ENCODE results near the gene ZNF91.
"Not testable (repeated sequence)": the region's sequence is repeated elsewhere in the genome, so short reads cannot be mapped to it uniquely, and the experiment has no call there.

ZNF91 gene

GRCh38 chr19:23395722-23396117 is 449 bp upstream of the ZNF91 start:
- H3K27me3 ChIP-seq (replicated peaks; ENCODE audit: control insufficient read depth, insufficient read depth, low read length); H3K36me3 ChIP-seq (ENCODE audit: control insufficient read depth, insufficient read depth, low read length, severe bottlenecking); H3K9me3 ChIP-seq (ENCODE audit: control insufficient read depth, low read length); H3K9ac ChIP-seq (ENCODE audit: low read length); DNase-seq (ENCODE audit: low read depth): not testable (repeated sequence)
- Histone ChIP-seq H3K4me3 (ENCODE audit: low read length) (peak overlapping the region; percentile 99), H3K4me1 (ENCODE audit: control insufficient read depth, insufficient read depth, low read length) (peaks cover 18% of the 10 kb centered on the region)

GRCh38 chr19:23394511-23394910 is 760 bp downstream of the ZNF91 start:
- H3K4me3 ChIP-seq (ENCODE audit: low read length) = peak overlapping the region; percentile 99
- peaks cover 18% of the 10 kb centered on the region for H3K4me1 ChIP-seq (ENCODE audit: control insufficient read depth, insufficient read depth, low read length)
- no peaks in the 10 kb centered on the region for H3K9me3 ChIP-seq (ENCODE audit: control insufficient read depth, low read length)
- peaks cover 13% of the 10 kb centered on the region for H3K36me3 ChIP-seq (ENCODE audit: control insufficient read depth, insufficient read depth, low read length, severe bottlenecking)
- peak overlapping the region; percentile 100 for H3K9ac ChIP-seq (ENCODE audit: low read length)
- H3K27me3 ChIP-seq (replicated peaks; ENCODE audit: control insufficient read depth, insufficient read depth, low read length) = no peaks in the 10 kb centered on the region
- DNase-seq (ENCODE audit: low read depth) = peak; percentile 41

GRCh38 chr19:23393121-23393520 is 2.1 kb downstream of the ZNF91 start:
- H3K9me3 ChIP-seq (ENCODE audit: control insufficient read depth, low read length) = no peaks in the 10 kb centered on the region
- peaks cover 25% of the 10 kb centered on the region for H3K36me3 ChIP-seq (ENCODE audit: control insufficient read depth, insufficient read depth, low read length, severe bottlenecking)
- peak overlapping the region; percentile 99 for H3K4me3 ChIP-seq (ENCODE audit: low read length)
- DNase-seq (ENCODE audit: low read depth) = peak; percentile 30
- H3K4me1 ChIP-seq (ENCODE audit: control insufficient read depth, insufficient read depth, low read length) = peaks cover 18% of the 10 kb centered on the region
- H3K27me3 ChIP-seq (replicated peaks; ENCODE audit: control insufficient read depth, insufficient read depth, low read length) = no peaks in the 10 kb centered on the region
- H3K9ac ChIP-seq (ENCODE audit: low read length) = peak overlapping the region; percentile 47

GRCh38 chr19:23391236-23391635 is 4.0 kb downstream of the ZNF91 start:
- H3K27me3 ChIP-seq (replicated peaks; ENCODE audit: control insufficient read depth, insufficient read depth, low read length) = no peaks in the 10 kb centered on the region
- peaks cover 9% of the 10 kb centered on the region for H3K9me3 ChIP-seq (ENCODE audit: control insufficient read depth, low read length)
- H3K9ac ChIP-seq (ENCODE audit: low read length) = no peak overlapping the region
- peak overlapping the region; percentile 22 for H3K4me3 ChIP-seq (ENCODE audit: low read length)
- H3K4me1 ChIP-seq (ENCODE audit: control insufficient read depth, insufficient read depth, low read length) = peaks cover 18% of the 10 kb centered on the region
- H3K36me3 ChIP-seq (ENCODE audit: control insufficient read depth, insufficient read depth, low read length, severe bottlenecking) = peaks cover 39% of the 10 kb centered on the region
- DNase-seq (ENCODE audit: low read depth) = no peak

- Histone ChIP-seq H3K36me3 (ENCODE audit: control insufficient read depth, insufficient read depth, low read length, severe bottlenecking) (peaks cover 87% of the 10 kb centered on the region), H3K9me3 (ENCODE audit: control insufficient read depth, low read length) (peaks cover 67% of the 10 kb centered on the region), H3K4me1 (ENCODE audit: control insufficient read depth, insufficient read depth, low read length) (no peaks in the 10 kb centered on the region), H3K9ac (ENCODE audit: low read length) (no peak overlapping the region), H3K4me3 (ENCODE audit: low read length) (no peak overlapping the region), H3K27me3 (replicated peaks; ENCODE audit: control insufficient read depth, insufficient read depth, low read length) (no peaks in the 10 kb centered on the region)
- no peak for DNase-seq (ENCODE audit: low read depth)
Measured at GRCh38 chr19:23385404-23385803, 9.9 kb downstream of the ZNF91 start.

GRCh38 chr19:23384858-23385257 is 10.4 kb downstream of the ZNF91 start:
- H3K4me3 ChIP-seq (ENCODE audit: low read length) = peak overlapping the region; percentile 50
- H3K9ac ChIP-seq (ENCODE audit: low read length) = no peak overlapping the region
- H3K36me3 ChIP-seq (ENCODE audit: control insufficient read depth, insufficient read depth, low read length, severe bottlenecking) = peaks cover 89% of the 10 kb centered on the region
- H3K4me1 ChIP-seq (ENCODE audit: control insufficient read depth, insufficient read depth, low read length) = no peaks in the 10 kb centered on the region
- H3K9me3 ChIP-seq (ENCODE audit: control insufficient read depth, low read length) = peaks cover 72% of the 10 kb centered on the region
- DNase-seq (ENCODE audit: low read depth) = no peak
- no peaks in the 10 kb centered on the region for H3K27me3 ChIP-seq (replicated peaks; ENCODE audit: control insufficient read depth, insufficient read depth, low read length)

- H3K4me1 ChIP-seq (ENCODE audit: control insufficient read depth, insufficient read depth, low read length) = no peaks in the 10 kb centered on the region
- H3K36me3 ChIP-seq (ENCODE audit: control insufficient read depth, insufficient read depth, low read length, severe bottlenecking) = peaks cover 89% of the 10 kb centered on the region
- peaks cover 78% of the 10 kb centered on the region for H3K9me3 ChIP-seq (ENCODE audit: control insufficient read depth, low read length)
Measured at GRCh38 chr19:23384166-23384565, 11.1 kb downstream of the ZNF91 start.

GRCh38 chr19:23382955-23383354 is 12.3 kb downstream of the ZNF91 start:
- H3K4me3 ChIP-seq (ENCODE audit: low read length) = peak overlapping the region; percentile 36
- H3K4me1 ChIP-seq (ENCODE audit: control insufficient read depth, insufficient read depth, low read length) = no peaks in the 10 kb centered on the region
- peaks cover 89% of the 10 kb centered on the region for H3K9me3 ChIP-seq (ENCODE audit: control insufficient read depth, low read length)
- no peaks in the 10 kb centered on the region for H3K27me3 ChIP-seq (replicated peaks; ENCODE audit: control insufficient read depth, insufficient read depth, low read length)
- H3K9ac ChIP-seq (ENCODE audit: low read length) = no peak overlapping the region
- H3K36me3 ChIP-seq (ENCODE audit: control insufficient read depth, insufficient read depth, low read length, severe bottlenecking) = peaks cover 92% of the 10 kb centered on the region
- no peak for DNase-seq (ENCODE audit: low read depth)

More at GRCh38 chr19:23384166-23384565, 11.1 kb downstream of the ZNF91 start:
- Histone ChIP-seq H3K9ac (ENCODE audit: low read length) (no peak overlapping the region), H3K27me3 (replicated peaks; ENCODE audit: control insufficient read depth, insufficient read depth, low read length) (no peaks in the 10 kb centered on the region), H3K4me3 (ENCODE audit: low read length) (no peak overlapping the region)
- DNase-seq (ENCODE audit: low read depth) = no peak

- Histone ChIP-seq H3K9me3 (ENCODE audit: control insufficient read depth, low read length) (peaks cover 96% of the 10 kb centered on the region), H3K4me1 (ENCODE audit: control insufficient read depth, insufficient read depth, low read length) (no peaks in the 10 kb centered on the region), H3K27me3 (replicated peaks; ENCODE audit: control insufficient read depth, insufficient read depth, low read length) (no peaks in the 10 kb centered on the region), H3K36me3 (ENCODE audit: control insufficient read depth, insufficient read depth, low read length, severe bottlenecking) (peaks cover 96% of the 10 kb centered on the region), H3K4me3 (ENCODE audit: low read length) (no peak overlapping the region), H3K9ac (ENCODE audit: low read length) (no peak overlapping the region)
- DNase-seq (ENCODE audit: low read depth) = no peak
Measured at GRCh38 chr19:23381114-23381513, 14.2 kb downstream of the ZNF91 start.

- not testable (repeated sequence) for DNase-seq (ENCODE audit: low read depth); H3K4me1 ChIP-seq (ENCODE audit: control insufficient read depth, insufficient read depth, low read length); H3K27me3 ChIP-seq (replicated peaks; ENCODE audit: control insufficient read depth, insufficient read depth, low read length); H3K9ac ChIP-seq (ENCODE audit: low read length)
- H3K36me3 ChIP-seq (ENCODE audit: control insufficient read depth, insufficient read depth, low read length, severe bottlenecking) = peaks cover 99% of the 10 kb centered on the region
- H3K4me3 ChIP-seq (ENCODE audit: low read length) = peak overlapping the region; percentile 64
- peaks cover 96% of the 10 kb centered on the region for H3K9me3 ChIP-seq (ENCODE audit: control insufficient read depth, low read length)
Measured at GRCh38 chr19:23379671-23380070, 15.6 kb downstream of the ZNF91 start.

- H3K9me3 ChIP-seq (ENCODE audit: control insufficient read depth, low read length) = peaks cover 94% of the 10 kb centered on the region
- H3K4me3 ChIP-seq (ENCODE audit: low read length) = peak overlapping the region; percentile 64
- no peaks in the 10 kb centered on the region for H3K4me1 ChIP-seq (ENCODE audit: control insufficient read depth, insufficient read depth, low read length)
- DNase-seq (ENCODE audit: low read depth) = no peak
- H3K9ac ChIP-seq (ENCODE audit: low read length) = no peak overlapping the region
- no peaks in the 10 kb centered on the region for H3K27me3 ChIP-seq (replicated peaks; ENCODE audit: control insufficient read depth, insufficient read depth, low read length)
- peaks cover 99% of the 10 kb centered on the region for H3K36me3 ChIP-seq (ENCODE audit: control insufficient read depth, insufficient read depth, low read length, severe bottlenecking)
Measured at GRCh38 chr19:23378948-23379347, 16.3 kb downstream of the ZNF91 start.

GRCh38 chr19:23377276-23377675 is 18.0 kb downstream of the ZNF91 start:
- peaks cover 94% of the 10 kb centered on the region for H3K9me3 ChIP-seq (ENCODE audit: control insufficient read depth, low read length)

More at GRCh38 chr19:23377276-23377675, 18.0 kb downstream of the ZNF91 start:
- no peak for DNase-seq (ENCODE audit: low read depth)
- no peak overlapping the region for H3K9ac ChIP-seq (ENCODE audit: low read length)
- peaks cover 99% of the 10 kb centered on the region for H3K36me3 ChIP-seq (ENCODE audit: control insufficient read depth, insufficient read depth, low read length, severe bottlenecking)
- H3K27me3 ChIP-seq (replicated peaks; ENCODE audit: control insufficient read depth, insufficient read depth, low read length) = no peaks in the 10 kb centered on the region
- peak overlapping the region; percentile 67 for H3K4me3 ChIP-seq (ENCODE audit: low read length)
- no peaks in the 10 kb centered on the region for H3K4me1 ChIP-seq (ENCODE audit: control insufficient read depth, insufficient read depth, low read length)

Measured in adipocyte (in vitro differentiated cells).